ENCODE measurements around the gene TOPORS.
A peak's percentile ranks its signal among the peaks of the same experiment; 100 is the strongest.

TOPORS gene

DNA sequence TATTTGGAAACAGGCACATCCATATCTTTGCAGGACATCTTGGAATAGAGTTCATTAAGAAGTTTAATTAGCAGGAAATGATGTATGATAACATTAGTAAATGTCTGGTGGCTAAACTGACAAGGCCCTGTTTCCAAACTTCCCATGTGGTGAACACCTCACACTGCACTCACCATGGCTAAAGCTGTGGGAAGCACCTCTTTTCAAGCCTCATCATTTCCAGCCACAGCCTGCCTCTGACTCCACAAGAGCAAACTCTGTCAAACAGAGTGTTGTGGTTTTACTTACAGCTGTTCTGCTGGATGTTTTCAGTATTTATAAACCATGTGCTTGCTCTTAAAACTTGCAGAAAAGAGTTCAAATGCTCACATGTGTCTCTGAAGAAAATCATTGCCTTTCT, 35.5 kb upstream of the TOPORS start:
- TF ChIP-seq, protein P1, sequence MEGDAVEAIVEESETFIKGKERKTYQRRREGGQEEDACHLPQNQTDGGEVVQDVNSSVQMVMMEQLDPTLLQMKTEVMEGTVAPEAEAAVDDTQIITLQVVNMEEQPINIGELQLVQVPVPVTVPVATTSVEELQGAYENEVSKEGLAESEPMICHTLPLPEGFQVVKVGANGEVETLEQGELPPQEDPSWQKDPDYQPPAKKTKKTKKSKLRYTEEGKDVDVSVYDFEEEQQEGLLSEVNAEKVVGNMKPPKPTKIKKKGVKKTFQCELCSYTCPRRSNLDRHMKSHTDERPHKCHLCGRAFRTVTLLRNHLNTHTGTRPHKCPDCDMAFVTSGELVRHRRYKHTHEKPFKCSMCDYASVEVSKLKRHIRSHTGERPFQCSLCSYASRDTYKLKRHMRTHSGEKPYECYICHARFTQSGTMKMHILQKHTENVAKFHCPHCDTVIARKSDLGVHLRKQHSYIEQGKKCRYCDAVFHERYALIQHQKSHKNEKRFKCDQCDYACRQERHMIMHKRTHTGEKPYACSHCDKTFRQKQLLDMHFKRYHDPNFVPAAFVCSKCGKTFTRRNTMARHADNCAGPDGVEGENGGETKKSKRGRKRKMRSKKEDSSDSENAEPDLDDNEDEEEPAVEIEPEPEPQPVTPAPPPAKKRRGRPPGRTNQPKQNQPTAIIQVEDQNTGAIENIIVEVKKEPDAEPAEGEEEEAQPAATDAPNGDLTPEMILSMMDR (conservative IDR thresholded peaks at IDR 0.05; ENCODE audit: low read length) = no peak; the same call in 1 of the 2 replicates
- DNase-seq (ENCODE audit: low read depth) = peak; percentile 52
- no peak overlapping the region for H3K4me3 ChIP-seq (ENCODE audit: low read length)

DNA sequence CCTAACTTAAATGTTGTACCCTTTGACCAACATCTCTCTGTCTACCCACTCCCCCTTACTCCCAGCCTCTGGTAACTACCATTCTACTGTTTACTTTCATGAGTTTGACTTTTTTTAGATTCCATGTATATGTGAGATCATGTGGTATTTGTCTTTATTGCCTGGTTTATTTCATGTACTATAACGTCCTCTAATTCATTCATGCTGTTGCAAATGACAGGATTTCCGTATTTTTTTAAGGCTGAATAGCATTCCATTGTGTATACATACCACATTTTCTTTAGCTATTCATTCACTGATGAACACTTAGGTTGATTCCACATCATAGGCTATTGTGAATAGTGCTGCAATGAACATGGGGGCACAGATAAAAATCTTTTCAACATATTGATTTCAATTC, 32.4 kb upstream of the TOPORS start:
- H3K4me3 ChIP-seq (ENCODE audit: low read length) = no peak overlapping the region
- no peak for DNase-seq (ENCODE audit: low read depth)
- TF ChIP-seq, protein P1 (conservative IDR thresholded peaks at IDR 0.05; ENCODE audit: low read length) = no peak

DNA sequence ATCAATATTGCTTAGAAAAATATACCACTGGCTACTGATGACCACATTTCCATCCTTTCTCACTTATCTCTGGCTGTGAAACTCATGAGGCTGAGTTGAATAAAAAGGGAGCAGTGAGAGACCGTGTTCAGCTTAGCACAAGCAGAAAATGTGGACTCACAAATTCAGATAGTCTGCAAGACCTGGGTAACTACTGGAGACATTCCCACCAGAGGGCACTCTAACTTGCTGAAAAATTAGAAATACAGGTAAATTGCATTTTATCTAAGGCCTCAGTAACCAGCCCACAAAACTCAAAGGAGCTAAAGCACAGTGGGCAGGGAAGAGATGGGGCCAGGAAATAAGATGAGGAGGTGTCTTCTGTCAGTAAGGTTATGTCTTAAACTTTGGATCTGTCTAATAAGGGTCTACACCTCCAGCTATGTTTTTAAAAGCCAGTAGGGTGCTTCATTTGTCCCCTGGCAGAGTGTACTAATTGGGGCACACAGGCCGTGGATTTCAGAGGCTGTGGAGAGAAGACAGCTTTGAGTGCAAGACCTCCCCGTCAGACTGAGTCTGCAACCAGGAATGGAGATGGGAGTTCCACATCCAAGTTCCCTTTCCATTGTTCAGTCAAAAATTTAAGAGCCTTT, 29.2 kb upstream of the TOPORS start:
- H3K4me3 ChIP-seq (ENCODE audit: low read length) = no peak overlapping the region

DNA sequence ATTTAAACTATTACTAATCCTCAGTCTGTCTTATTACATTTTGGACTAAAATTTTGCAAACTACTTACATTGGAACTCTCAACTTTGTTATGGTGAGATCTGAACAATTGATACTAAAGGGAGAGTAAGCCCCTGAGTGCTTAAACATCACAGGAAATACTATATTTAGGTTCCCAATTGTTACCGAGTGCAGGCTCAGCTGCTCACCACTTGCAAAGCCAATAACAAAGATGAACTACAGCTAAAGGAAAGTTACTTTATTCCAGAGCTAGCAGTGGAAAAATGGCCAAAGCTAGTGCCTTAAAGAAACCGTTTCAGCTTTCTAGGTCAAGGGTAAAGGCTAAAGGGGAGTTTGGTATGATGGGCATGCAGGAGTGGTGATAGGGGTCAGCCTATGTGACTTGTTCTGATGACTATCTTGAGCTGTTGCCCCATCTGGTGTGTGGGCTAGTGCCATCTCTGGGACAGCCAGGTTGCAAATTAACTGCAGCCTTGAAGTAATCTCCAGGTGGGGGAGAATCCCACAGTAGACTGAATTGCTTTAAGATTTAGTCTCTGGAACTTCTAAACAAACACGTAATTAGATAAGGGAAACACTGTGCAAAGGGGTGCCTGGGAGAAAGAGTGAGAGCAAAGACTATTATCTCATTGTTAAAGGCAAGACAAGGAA, 28.4 kb upstream of the TOPORS start:
- DNase-seq (ENCODE audit: low read depth) = no peak
- H3K4me3 ChIP-seq (ENCODE audit: low read length) = no peak overlapping the region
- TF ChIP-seq, protein P1 (conservative IDR thresholded peaks at IDR 0.05; ENCODE audit: low read length) = peak; percentile 3; the same call in 1 of the 2 replicates

More for the DNA sequence above, 29.2 kb upstream of the TOPORS start:
- peak; percentile 68 for DNase-seq (ENCODE audit: low read depth)
- TF ChIP-seq, protein P1 (conservative IDR thresholded peaks at IDR 0.05; ENCODE audit: low read length) = peak; percentile 77

DNA sequence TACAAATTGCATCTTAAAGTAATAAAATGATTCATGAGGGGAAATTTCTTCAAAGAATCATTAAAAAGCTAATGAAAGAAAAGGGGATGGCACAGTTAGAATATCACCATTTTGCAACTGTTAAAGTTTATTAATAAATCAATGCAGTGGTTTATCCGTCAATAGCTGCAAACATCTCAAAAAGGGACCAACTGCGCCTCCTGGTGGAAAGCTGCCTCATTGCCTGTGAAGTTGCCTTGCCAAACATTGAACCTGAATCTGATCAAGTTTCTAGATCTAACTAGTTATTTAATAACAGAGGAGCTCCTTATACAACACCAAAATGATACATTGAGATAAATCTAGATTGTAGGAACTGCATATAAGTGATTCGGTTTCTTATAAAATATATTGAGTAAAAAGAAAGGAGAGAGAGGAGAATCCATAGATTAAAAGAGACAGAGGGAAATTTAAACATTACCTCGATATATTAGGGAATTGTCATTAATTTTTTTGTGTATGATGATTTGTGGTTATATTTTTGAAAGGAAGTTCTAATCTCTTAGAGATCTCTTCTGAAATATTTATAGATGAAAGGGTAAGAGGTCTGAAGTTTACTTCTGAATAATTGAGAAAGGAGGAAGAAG, 27.4 kb upstream of the TOPORS start:
- DNase-seq (ENCODE audit: low read depth) = peak; percentile 49
- TF ChIP-seq, protein P1 (conservative IDR thresholded peaks at IDR 0.05; ENCODE audit: low read length) = peak; percentile 99
- H3K4me3 ChIP-seq (ENCODE audit: low read length) = no peak overlapping the region

DNA sequence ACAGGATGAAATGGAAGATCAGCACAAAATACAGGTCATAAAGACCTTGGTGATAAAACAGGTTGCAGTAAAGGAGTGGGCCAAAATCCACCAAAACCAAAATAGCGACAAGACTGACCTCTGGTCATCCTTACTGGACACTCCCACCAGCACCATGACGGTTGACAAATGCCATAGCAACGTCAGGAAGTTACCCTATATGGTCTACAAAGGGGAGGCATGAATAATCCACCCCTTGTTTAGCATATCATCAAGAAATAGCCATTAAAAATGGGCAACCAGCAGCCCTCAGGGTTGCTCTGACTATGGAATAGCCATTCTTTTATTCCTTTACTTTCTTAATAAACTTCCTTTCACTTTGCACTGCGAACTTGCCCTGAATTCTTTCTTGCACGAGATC, 26.6 kb upstream of the TOPORS start:
- no peak overlapping the region for H3K4me3 ChIP-seq (ENCODE audit: low read length)
- DNase-seq (ENCODE audit: low read depth) = no peak
- TF ChIP-seq, protein P1 (conservative IDR thresholded peaks at IDR 0.05; ENCODE audit: low read length) = no peak
